A172 (cell line): ENCODE data around the gene ENPP6. TPM values are rescaled to one million over a fixed set of nuclear protein-coding genes. Genes with fewer than 3 reads are reported as not detected.

Experiments used
- DNase-seq: peaks from one replicate; pipeline ENCODE4 v3.0.0-alpha.2; 2015; ENCODE audit warnings: low spot score
- total RNA-seq: library from RNA; depleted of rRNA; stranded (reverse); fragments of >200 nt; shearing (Covaris generic); gene quantifications from 2 replicates; pipeline ENCODE4 v1.2.3, GENCODE V29; 2014; rRNA removed

The ENPP6 gene
- total RNA-seq = not detected in 2 replicates

GRCh38 chr4:184217634-184218033 is at the start of gene ENPP6:
TSS of gene ENPP6 (minus strand) at chr4:184217873. CDS start at chr4:184217819, 54 bp downstream.
- no peak for DNase-seq

GRCh38 chr4:184267206-184267608 is 49.5 kb upstream of the ENPP6 start:
- DNase-seq = no peak

DNA sequence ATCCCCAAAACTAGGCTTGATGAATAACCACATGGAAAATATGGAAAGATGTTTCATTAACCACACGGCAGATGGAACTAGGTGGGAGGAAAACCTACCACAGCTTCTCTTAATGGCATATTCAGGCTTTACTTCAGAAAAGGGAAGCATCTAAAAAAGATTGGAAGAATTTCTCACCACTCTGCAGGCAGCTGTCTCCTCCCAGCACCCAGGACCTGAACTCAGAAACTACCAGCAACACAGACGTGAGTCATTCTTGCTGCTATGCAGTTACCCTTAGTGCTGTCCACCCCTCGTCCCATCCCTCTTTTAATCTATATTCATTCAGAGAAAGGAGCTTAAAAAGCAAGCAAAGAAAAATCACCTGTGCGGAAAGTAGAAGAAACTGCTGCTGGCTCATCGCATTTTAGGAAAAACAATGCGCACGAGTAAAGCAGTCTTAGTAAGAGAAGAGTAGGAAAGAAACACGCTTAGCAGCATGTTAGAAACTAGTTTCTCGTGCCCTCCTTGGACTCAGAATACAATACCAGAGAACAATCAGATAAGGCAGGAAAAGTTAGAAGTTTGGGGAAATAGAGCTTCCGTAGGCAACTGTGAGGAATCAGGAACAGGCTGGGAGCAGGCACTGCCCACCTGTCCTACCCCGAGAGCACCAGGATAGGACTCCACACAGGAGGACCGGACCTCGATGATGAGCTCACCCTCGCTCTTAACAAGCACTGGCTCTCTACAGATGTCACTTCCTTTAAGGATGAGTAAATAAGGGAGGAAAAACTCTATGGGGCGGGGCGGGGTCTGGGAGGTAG is 48.1 kb upstream of the ENPP6 start:
- peak; percentile 86 for DNase-seq

DNA sequence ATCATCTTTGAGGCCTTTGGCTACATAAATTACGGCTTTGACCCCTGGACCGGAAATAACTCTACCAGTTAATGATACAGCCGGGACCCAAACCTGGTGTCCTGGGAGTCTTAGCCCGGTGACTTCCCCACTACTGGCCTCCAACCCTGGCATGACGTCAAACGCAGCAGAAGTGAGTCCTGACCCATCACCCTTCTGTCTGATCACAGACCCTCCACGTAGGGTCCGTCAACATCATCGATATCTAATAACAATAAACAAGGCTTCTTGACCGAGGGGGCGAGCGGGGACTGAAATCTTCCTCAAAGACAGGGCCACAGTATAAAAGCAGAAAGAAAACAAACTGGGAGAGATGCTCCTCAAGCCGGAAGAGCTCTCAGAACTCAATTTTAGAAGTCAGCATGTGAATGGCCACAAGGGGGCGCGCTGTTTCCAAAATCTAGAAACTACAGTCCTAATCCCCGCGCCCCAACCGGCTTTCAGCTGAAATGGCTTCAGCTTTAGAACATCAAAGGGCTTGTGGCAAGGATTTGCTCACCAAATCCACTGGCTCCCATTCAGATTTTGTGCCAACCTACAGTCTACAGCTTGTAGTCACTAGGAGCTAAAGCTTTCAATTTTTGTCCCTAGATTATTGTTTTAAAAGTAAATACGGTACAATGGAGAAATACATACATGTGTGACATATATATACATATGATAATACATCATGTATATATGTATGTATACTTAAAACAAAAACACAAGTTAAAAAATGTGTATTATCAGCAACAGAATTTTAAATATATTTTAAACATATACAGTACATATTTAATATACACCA is 46.4 kb upstream of the ENPP6 start:
- peak; percentile 87 for DNase-seq

DNA sequence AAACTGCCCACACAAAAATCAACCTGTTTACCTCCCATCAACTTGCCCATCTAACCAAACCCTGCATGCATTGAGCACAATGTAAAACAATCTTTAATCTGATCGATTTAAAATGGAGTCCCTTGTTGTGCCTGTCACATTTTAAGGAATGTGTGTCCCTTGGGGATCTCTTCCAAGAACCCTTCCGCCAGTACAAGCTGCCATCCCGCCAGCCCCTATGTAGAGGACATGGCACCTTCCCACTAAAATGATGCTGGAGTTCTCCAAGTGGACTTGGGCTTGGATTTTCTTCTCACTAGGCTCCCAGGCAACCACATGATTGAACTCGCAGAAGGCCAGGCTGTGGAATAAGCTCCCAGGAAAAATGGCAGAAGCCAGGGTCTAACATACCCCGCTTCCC is 45.8 kb upstream of the ENPP6 start:
- DNase-seq = no peak

DNA sequence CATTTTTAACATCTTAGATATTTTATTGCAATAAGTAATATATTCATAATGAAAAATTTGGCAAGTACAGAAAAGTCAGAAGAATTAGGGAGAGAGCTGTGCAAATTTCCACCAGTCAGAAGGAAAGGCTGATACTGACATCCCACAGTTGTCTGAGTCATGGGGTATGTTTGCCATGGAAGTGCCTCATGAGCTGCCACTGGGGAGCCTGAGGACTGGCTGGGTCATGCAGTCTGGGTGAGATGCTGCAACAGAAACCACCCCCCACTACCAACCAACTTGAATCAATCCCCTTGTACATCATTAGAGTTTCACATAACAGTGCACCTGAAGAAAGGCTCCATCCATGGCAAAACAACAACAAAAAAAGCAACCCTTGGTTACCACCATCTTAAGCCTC is 45.2 kb upstream of the ENPP6 start:
- DNase-seq = no peak

DNA sequence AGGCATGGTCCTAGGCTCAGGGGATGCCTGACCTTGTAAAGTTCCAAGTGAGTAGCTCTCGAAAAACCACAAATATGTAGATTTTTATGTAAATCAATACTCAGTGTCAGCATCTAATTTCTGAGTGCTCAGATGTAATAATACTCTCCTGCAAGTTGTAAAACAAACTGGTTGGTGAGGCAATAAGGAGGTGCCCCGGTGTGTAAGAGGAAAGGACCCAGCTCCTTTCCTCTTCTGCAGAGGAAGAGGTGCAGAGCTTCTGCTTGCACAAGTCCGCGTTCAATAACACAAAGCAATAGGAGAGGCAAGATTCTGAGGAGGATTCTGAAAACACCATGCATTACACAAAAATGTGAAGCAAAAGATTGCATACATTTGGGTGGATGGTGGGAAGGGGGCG is 43.6 kb upstream of the ENPP6 start:
- no peak for DNase-seq

- DNase-seq = no peak
These were observed 42.2 kb upstream of the ENPP6 start for GRCh38 chr4:184259866-184260265.

DNA sequence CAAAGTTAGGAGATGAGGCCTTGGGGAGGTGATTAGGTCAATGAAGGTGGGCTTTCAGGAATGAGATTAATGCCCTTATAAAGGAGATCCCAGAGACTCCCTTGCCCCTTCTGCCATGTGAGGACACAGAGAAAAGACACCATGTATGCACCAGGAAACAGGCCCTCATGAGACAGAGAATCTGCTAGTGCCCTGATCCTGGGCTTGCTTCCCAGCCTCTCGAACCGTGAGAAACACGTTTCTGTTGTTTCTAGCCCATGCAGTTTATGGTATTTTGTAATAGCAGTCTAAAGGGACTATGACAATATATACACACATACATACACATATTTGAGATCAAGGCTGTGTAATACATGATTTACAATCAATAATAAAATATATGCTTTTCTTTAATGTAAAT is 41.4 kb upstream of the ENPP6 start:
- DNase-seq = no peak

- DNase-seq = no peak
These were observed 38.4 kb upstream of the ENPP6 start for GRCh38 chr4:184255871-184256642.

- no peak for DNase-seq
These were observed 37.7 kb upstream of the ENPP6 start for GRCh38 chr4:184255361-184255760.

GRCh38 chr4:184253072-184253420 is 35.4 kb upstream of the ENPP6 start:
- no peak for DNase-seq

GRCh38 chr4:184252136-184253071 is 34.7 kb upstream of the ENPP6 start:
- no peak for DNase-seq

GRCh38 chr4:184251670-184251980 is 34.0 kb upstream of the ENPP6 start:
- DNase-seq = no peak

DNA sequence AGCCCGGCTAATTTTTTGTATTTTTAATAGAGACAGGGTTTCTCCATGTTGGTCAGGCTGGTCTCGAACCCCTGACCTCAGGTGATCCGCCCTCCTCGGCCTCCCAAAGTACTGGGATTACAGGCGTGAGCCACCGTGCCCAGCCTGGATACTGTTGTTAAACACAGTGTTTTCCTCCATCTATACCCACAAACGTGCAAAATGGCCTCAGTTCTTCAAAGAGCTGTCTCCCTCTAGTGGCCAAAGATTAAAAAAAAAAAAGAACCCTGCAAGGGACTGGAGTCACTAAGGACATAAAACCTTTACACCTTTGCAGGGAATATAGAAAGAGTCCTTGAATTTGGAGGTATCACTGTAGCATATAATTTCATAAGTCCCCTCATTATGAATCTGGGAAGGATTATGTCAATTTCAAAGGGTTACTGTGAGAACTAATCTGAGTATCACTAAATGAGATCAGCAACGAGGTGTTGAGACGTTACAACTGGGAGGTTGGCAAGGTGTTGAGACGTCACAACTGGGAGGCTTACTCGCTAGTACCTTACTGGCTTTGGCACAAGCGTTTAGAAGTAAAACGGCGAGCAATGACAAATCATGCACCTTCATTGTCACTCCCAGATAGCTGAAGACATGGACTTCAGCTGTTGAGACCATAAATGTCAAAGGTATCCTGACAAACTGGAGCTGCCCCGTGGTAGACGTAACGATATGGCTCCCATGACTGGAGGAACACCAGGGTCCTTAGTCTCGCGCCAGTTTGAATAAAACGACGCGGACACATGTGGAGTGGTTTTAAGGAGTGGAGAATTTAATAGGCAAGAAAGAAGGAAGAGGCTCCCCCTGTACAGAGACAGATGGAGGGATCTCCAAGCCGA is 33.4 kb upstream of the ENPP6 start:
- peak; percentile 37 for DNase-seq

- DNase-seq = no peak
These were observed 30.5 kb upstream of the ENPP6 start for GRCh38 chr4:184248216-184248615.

DNA sequence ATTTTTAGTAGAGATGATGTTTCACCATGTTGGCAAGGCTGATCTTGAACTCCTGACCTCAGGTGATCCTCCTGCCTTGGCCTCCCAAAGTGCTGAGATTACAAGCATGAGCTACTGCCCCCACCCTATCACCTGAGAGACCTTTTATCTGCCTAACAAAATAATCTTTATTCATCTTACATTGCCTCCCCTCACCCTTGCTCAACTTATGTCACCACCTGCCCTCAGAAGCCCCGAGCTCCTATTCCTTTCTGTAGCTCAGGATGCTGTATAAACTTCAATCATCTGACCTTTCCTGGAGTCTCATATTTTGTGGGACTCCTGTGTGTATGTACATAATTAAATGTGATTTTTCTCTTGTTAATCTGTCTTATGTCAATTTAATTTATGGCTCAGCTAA is 29.7 kb upstream of the ENPP6 start:
- DNase-seq = no peak

DNA sequence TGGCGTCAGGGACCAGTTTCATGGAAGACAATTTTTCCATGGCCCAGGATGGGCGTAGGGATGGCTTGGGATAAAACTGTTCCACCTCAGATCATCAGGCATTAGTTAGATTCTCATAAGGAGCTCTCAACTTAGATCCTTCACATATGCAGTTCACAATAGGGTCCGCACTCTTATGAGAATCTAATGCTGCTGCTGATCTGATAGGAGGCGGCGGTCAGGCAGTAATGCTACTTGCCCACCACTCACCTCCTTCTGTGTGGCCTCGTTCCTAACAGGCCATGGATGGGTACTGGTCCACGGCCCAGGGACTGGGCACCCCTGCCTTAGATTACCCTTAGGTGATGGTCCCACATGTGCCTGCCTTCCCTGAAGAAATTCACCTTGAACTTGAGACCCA is 28.8 kb upstream of the ENPP6 start:
- DNase-seq = no peak

DNA sequence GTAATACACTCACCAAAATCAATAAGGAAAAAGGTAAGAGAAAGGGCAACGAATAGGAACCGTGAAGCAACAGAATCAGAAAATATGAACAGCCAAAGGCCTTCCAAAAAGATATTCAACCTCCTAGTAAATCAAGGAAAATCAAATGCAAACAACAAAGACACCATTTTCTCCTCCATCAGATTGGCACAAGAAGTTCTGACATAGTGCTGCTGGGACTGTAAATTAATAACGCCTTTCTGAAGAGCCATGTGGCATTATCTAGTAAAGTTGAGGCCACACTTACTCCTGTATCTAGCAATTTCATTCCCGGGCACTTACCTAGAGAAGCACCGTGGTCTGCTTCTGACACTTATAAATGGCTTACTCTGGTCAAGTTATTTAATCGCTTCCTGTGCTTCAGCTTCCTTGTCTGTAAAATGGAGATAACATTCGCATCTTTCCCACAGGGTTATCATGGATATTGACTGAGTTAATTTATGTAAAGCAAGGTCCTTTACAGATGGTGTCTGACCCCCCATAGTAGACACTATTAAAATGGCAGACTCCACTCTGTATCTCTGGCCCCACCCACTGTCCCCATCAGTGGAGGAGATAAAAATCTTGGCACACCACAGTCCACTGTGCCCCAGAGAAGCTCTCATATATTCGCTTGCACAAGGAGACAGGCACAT is 20.5 kb upstream of the ENPP6 start:
- no peak for DNase-seq

DNA sequence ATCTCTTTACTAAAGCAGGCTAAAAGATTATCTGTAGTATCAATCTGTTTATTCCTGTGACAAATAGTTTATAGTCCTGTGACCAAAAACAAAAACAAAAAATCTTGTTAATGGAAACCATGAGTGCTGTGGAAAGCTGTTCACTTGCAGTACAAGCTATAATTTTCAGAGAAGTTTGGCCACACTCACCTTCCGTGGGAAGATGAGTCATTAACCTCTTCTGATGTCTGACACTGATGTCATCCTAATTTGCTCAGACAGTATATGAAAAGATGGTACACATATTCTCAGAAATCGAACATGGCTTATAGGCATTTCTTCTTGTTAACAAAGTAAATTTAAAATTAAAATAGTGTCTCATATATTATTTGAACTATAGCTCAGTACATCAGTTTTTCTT is 19.9 kb upstream of the ENPP6 start:
- DNase-seq = peak; percentile 11
